T-helper 22 cell (primary cell): Measurements from ENCODE around the gene ENTPD8.

Experiments used
- DNase-seq: peaks from one replicate; pipeline ENCODE4 v3.0.0-alpha.2; 2020; ENCODE audit warnings: low read depth

The ENTPD8 gene, protein sequence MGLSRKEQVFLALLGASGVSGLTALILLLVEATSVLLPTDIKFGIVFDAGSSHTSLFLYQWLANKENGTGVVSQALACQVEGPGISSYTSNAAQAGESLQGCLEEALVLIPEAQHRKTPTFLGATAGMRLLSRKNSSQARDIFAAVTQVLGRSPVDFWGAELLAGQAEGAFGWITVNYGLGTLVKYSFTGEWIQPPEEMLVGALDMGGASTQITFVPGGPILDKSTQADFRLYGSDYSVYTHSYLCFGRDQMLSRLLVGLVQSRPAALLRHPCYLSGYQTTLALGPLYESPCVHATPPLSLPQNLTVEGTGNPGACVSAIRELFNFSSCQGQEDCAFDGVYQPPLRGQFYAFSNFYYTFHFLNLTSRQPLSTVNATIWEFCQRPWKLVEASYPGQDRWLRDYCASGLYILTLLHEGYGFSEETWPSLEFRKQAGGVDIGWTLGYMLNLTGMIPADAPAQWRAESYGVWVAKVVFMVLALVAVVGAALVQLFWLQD

DNA sequence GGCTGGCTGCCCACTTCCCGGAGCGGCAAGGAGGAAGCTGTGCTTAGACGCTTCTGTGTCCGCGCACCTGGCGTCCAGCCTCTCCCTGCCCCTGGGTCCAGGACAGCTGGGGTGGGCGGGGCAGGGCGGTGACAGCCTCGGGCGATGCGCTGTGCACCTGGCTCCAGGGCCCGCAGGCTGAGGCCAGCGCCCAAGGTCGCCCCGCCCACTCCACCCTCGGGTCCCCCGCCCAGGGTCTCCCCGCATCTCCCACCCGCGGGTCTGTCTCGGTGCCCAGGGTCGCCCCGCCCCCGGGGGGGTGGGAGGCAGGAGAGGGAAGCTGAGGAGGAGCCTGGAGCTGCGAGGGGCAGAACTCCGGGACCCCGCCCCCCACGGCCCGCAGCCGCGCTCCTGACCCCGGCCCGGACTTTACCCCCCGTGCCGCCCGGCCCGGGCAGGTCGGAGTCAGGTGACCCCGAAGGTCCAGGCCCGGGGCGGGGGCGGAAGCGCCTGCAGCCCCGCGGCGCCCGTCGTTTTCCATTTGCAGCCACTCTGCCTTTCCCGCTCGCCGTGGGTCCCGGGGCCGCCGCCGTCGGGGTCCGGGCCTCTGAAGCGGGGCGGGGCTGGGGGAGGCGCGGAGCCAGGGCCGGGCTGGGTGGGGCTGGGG lies at the start of gene ENTPD8:
ENTPD8 (minus strand) TSS at position 69 of the 646 bp plus-strand sequence. CDS start 3,072 bp downstream, outside the sequence.
- DNase-seq = no peak

DNA sequence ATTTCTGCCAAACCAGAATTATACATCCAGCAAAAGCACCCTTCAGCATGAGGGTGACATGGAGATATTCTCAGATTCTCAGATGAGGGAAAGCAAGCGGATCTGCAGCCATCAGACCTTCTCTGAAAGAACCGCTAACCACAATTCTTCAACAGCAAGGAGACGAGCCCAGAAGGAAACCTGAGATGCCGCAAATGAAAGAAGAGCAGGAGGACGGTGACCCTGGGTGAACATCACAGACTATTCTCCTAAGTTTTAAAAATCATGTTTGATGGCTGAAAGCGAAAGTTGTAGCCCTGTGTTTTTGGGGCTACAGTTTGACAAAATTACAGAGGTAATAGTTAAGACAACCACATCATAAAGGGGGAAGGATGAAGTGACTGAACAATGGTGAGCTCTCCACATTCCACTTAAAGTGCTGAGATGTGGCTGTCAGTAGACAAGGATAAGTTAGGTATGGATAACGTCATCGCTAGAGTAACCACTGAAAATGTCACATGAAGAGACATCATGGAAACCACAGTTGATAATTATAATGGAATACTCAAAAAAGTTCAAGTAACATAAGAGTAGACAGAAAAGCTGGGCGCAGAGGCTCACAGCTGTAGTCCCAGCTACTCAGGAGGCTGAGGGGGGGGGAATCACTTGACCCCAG lies 49.5 kb upstream of the ENTPD8 start:
- DNase-seq = no peak

DNA sequence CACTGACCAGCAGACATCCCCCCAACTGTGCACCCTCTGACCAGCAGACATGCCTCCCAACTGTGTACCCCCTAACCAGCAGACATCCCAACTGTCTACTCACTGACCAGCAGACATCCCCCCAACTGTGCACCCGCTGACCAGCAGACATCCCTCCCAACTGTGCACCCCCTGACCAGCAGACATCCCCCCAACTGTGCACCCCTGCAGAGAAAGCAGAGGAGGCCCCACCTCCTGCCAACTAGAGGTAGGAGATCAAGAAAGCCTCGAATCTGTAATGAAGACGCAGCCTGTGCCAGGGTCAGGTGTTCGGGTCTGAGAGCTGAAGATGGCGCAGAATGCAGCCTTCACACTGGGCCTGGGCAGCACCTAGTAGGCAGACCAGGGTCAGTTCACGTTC lies 47.7 kb upstream of the ENTPD8 start:
- DNase-seq = no peak

DNA sequence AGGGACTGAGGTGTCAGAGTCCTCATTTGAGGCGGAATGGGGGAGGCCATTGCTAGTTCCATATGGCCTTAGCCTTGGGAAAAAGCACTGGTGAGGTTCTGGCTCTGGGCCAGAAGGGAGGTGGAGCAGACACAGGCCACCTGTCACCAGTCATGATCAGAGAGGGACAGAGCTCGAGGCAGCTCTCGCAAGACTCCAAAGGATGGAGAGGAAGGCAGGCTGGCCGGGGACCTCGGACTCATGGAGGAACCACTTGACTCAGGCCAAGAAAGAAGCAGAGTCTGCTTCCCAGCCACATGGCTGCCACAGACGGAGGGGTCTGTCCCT lies 47.1 kb upstream of the ENTPD8 start:
- DNase-seq = no peak

DNA sequence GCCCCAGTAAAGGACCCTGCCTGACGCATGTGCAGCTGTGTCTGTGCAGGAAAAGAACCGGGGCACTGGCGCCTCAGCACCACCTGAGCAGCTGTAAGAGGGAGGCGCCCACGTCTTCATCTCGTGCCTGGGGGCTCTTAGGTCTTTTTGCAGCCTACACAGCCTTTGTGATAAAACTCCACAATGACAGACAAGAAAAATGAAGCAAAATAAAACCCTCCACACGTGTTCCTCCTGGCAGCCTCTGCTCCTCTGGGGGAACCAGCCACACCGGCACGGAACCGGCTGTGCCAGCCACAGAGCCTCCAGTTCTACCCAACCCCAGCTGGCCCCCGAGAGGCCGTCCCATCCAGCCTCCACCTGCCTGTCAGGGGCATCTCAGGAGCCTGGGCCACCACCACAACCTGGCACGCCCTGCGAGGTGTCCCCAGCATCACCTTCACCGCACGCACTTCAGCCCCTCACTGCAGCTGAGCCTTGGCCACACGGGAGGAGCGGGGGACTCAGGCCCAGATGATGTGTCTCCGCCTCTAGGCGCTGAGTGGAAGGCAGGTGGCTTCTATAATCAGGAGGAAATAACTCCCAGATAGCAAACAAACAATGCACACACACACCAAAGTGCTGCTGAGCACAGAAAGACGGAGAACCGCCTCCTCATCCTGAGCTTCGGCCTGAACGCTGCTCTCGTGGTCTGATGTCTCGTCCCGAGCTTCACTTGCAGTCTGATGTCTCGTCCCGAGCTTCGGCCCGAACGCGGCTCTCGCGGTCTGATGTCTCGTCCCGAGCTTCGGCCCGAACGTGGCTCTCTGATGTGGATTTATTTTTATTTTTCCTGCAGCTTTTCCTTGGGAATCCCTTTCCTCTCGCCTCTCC lies 46.5 kb upstream of the ENTPD8 start:
- DNase-seq = no peak

DNA sequence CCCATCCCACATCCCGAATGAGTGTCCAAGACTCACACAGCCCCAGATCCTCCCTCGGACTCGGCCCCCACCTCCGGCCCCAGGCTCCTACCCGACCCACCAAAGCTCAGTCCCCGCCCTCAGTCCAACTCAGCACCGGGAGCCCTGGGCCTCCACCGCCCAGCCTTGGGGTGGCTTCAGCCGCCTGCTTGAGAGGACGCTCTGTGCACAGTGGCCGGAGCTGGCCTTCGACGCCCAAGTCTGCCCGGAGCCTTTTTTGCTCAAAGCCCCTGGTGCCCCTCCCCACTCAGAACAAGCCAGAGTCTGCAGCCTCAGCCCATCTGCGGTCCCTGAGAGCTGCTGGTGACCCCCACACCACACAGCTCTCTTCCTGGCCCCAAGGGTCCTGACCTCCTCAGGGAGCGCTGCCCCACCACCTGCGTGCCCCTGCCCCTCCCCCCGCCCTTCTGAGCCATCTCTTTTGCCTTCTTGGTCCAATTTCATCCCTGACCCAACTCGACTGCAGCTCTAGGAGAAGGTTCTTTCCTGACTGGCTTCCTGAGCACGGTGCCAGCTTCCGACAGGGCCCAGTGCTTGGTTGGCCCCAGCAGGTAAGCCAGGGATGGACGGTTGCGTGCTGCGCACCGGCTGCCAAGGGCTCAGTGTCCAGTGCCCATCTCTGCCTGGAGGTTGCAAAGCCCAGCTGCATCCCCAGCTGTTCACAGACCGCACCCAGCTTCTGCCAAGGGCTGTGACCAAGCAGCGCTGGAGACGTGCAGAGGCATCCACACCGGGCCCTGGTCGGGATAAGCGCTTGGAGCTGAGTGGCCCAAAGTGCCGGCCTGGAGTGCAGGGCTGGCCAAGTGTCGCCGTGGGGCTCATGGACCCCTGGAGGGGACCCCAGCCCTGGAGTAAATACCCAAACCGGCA lies 45.6 kb upstream of the ENTPD8 start:
- no peak for DNase-seq

DNA sequence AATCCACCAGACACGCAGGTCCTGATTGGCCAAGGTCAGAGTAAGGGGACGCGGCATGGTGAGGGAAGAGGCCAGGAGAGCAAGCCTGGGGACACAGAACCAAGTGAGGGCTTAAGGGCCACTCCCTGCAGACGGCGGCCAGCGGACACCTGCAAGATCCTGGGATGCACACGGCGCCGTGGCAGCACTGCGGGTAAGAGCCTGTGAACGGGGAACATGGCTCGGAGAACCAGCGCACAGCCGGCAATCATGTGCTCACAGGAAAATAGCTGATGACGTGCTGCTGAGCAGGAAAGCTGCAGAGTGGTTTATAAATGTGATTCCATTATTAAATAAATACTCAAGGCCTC lies 45.0 kb upstream of the ENTPD8 start:
- no peak for DNase-seq

DNA sequence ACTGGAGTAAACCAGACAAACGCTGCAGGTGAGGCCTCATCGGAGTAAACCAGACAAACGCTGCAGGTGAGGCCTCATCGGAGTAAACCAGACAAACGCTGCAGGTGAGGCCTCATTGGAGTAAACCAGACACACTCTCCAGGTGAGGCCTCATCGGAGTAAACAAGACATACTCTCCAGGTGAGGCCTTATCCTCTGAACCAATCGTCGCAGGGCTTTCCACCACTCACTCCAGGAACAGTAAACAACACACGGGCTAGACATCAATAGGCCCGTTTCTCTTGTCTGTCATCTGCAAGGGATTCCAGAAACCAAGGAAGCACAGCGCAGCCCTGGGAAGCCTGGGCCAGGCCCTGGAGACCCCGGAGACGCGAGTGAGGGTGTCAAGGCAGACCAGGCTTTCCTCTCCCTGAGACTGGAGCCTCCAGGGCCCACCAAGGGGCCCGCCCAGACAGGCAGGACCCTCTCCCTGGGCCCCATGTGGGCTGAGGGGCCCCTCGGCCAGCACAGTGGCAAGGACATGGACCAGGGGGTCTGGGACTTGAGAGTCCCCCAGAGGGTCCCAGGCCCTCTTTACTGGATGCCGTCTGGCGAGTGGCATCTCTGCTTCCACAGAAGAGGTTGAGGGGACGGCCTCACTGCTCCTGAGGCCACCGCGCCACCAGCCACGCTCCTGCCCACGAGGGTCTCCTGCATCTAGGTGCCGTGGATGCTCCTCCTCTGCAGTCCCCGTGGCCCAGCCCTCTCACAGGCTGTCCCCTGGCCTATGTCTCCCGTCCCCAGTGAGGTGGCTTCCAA lies 44.4 kb upstream of the ENTPD8 start:
- no peak for DNase-seq

DNA sequence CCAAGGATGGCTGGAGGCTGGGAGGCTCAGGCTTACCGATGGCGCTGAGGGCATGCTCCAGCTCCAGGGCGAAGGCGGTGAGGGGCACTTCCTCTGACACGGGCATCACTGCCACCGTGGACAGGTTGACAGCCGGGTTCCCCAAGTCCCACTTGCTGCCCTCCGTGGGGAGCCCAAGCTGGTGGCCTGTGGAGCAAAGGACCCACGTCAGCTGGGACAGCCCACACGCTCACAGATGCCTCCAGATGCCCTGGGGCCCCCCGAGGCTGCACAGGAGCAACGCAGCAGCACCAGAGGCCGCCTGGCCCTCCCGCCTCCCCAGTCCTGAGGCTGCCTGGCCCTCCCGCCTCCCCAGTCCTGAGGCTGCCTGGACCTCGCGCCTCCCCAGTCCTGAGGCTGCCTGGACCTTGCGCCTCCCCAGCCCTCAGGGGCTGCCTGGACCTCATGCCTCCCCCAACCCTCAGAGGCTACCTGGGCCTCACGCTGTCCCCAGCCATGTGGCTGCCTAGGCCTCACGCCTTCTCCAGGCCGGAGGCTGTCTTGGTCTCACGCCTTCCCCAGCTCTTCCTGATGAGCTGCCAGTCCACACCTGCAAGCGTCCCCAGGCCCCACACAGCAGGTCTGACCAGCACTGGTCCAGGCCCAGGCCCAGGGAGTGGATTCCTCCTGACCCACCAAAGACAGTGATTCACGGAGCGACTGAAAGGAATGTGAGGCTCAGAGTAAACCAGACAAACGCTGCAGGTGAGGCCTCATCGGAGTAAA lies 43.6 kb upstream of the ENTPD8 start:
- no peak for DNase-seq

DNA sequence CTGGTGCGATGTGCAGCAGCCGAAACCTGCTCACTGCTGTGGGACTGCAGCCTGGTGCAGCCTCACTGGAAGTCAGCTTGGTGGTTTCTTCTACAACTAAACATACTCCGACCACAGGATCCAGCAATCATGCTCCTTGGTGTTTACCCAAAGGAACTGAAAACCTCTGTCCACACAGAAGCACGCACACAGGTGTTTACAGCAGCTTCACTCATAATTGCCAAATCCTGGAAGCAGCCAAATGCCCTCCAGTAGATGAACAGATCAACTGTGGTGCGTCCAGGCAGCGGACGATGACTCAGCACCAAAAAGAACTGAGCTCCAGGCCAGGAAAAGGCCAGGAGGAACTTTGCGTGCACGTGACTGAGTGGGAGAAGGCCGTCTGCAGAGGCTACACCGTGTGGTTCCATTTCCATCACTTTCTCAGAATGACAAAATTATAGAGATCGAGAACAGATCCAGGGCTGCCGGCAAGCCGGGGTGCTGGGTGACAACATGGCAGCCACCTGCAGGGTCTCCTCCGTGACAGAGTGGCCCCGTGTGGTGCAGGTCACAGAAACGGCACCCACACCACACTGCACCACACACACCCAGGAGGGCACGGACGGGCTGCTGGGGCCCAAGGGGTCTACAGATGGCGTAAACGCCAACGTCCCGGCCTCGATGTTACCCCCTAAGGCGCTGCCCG lies 41.1 kb upstream of the ENTPD8 start:
- no peak for DNase-seq

DNA sequence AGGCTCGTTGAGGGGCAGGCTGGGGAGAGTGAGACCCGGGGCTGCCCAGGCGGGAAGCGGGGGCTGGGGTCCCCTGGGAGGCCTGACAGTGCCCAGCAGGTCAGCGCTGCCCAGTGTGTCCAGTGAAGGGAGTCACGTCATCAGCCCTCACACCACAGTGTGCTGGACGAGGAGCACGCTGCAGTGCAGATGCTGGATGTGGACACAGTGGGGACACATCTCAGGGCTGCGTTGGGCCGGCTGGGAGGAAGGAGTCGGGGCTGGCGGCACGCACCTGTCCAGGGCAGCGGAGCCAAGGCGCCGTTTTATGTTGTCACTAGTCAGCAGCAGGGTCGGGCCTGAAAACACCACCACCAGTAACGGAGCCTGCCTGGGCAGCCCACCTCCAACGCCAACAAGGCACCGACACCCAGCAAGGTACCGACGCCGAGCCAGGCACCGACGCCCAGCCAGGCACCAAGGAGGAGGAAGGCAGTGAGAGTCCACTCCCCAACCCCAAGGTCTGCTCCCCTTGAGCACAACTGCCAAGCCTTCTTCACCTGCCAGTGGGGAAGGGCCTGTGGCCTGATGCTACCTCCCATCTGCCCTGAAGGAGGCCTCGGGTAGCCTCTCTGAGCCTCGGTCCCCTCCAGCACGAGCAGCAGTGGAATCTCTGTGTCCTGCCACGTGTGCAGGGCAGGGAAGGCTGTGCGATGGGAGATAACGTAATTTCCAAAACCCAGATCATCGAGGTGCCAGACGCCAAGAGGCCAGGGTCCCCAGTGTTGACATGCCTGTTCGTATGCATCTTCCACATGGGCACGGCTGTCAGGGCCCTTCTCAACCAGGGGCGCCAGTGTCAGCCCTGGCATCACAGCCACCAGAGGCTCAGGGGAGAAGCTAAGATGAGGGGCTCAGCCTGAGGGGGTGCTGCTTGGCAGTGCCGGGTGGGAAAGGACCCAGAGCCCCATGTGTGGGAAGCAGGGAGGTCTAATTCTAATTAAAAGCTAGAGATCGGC lies 39.8 kb upstream of the ENTPD8 start:
- no peak for DNase-seq

DNA sequence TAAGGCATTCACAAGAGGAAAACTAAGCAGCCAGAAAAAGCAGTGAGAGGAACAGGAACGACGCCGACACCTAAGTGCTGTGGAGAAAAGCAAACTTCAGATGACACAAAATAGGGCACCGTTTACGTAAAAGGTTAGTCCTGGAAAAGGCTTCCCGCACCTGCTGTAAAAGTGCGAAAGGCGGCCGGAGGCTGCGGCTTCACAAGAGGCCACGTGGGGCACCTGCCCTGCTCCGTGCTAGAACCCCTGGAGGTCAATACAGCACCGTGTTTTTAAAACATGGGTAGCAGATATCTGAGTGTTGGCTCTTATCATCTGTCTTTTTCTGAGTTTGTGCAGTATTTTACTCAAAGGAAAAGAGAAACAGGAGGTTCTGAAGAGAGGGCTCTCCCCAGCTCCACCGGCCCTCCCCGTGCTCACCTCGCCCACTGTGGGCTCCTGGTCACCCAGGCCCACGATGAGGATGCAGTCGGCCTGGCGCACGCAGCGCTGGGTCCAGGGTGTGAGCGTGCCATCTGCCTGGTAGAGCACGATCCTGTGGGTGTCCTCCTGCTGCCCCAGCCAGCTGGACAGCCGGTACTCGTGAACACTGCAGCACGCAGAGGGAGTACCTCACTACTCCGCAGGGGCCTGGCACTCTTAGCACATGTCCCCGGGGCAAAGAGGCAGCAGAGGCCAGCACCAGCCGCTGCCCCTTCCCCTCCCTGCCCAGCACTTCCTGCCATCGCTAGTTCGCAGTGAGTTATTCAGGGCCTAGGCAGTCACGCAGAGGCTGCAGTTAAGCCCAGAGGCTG lies 38.9 kb upstream of the ENTPD8 start:
- no peak for DNase-seq

DNA sequence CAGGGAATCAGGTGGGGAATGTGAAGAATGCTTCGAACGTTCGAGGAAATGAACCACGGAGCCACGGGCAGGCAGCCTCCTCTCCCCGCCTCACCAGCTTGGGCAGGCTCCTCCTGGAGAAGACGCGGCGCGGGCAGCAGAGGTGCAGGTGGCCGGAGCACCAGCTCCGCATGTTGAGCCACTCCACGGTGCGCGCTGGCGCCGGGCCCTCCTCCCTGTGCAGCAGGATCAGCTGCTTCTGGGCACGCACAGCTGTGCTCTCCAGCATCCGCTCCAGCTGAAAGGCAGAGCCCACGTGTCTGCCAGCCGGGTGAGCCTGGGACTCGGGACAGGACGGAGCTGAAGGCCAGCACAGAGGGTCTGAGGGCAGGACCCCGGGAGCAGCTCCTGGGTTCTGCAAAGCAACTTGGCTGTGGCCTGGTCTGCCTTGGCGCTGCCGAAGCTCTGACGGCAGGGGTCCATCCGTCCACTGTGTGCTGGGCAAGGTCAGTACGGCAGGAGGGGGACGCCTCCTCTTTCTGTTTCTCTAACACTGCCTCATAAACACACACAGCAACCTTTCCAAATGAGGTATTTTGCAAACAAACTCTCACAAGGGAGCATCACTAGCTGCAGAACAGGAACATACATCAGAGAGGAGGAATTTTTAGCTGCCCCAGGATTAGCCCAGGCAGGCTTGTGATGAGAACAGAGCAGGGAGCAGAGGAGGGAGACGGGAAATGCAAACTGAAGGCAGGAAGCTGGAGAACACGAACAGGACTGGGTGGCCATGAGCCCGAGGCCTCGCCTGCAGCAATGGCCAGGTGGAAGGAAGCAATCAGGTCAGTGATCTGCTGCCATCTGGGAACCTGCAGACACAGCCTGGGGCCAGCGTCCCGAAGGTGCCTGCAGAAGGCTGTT lies 38.1 kb upstream of the ENTPD8 start:
- no peak for DNase-seq

DNA sequence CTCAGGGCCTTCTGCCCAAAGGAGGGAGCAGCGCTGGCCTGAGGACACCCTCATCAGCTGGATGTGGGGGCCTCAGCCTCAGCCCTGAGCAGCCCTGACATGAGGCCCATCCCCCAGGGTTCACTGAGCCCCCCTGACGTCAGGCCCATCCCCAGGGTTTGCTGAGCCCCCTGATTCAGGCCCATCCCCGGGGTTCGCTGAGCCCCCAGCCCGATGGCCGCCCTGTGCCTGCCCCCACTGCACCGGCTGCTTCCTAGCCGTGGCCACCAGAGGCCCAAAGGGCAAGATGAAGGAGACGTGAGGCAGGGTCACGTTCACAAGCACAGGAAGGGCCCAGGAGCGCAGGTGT lies 37.4 kb upstream of the ENTPD8 start:
- DNase-seq = no peak

DNA sequence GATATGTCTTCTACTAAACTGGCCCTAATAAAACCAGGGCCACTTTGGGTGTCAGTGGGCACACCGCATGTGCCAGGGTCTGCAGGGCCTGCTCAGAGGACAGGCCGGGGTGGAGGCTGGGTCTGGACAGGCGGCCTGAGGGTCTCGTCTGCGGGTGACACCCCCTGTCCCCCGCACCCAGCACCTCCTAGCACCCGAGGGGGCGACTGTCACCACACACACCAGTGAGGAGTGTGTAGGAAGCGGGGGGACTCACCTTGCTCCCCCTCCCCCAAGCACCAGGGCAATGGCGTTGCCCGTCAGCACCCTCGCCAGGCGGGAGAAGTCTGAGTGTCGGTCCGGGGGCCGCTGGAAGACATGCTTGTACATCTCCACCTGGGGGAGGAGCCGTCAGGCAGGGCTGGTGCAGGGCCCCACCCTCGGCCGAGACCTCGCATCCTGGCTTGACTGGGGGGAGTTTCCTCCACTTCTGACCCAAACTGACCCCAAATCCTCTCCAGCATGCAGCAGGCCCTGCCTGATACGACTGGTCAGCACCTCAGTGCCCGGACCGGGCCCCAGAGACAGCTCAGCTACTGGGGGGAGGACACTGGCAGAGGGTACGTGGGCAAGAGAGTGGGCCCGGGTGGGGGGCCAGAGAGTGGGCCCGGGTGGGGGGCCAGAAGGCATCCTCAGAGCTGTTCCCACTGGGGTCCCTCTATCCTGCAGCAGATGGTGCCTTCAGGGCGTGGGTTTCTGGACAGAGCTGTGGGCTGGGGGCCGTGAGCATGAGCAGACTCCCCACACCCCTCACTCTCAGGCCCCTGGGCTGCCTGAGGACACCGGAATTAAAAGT lies 36.8 kb upstream of the ENTPD8 start:
- no peak for DNase-seq
